Inflammatory macrophage treated with lipopolysaccharide for 1 hour (primary cell): ENCODE data around the gene ORM2.

ENCODE experiments used
- DNase-seq, 2 donors: peaks; one replicate each; pipeline ENCODE4 v3.0.0-alpha.2; 2020 to 2022

The ORM2 gene

DNA sequence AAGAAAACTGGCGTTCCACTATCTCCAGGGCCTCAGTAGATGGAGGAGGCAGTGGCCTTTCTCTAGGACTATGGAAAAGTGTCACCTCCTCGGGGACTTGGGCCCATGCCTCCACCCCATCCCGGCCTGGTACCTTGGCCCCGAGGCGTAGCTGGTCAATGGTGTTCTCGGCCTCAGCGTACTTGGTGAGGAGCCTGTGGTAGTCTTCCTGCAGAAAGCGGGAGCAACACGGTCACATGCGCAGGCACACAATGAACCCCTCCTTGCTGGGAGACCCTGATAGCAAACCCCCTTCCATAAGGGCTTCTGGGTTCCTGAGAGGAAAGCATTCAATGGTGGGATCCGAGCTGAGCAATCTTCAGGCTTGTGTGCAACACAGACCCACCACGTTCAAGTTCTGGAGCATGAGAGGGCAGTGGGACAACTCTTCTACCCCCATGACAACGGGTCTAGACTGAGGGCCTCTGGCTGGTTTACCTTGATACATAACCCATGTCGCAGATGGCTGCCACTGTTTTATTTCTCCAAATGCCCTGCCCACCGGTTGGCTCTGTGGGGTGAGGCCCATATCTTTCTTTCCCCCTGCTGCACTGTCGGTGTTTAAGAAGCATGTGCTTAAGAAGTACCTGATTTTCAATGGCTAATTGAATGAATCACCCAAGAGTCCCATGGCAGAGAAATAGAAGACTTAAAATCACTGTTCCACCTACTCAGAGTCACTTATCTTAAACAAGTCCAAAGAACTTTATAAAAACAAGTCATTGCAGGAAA is 44.5 kb downstream of the ORM2 start:
- DNase-seq: no peak

DNA sequence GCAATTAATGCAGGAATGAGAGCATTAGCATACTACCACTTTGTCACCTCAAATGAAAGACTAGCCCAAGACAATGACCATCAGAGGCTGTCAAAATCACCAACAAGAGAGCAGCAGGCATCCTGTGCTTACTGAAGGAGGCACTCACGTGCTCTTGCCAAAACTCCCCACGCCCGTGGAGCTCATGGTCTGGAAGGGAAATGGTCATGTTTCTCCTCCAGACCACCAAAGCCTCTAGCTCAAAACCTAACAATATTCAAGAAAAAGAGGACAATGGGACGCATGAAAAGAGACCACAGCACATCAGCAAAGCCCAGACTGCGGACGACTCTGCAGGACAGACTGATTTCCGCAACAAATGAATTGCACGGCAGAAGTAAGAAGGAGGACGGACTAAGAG is 45.3 kb downstream of the ORM2 start:
- DNase-seq: no peak

DNA sequence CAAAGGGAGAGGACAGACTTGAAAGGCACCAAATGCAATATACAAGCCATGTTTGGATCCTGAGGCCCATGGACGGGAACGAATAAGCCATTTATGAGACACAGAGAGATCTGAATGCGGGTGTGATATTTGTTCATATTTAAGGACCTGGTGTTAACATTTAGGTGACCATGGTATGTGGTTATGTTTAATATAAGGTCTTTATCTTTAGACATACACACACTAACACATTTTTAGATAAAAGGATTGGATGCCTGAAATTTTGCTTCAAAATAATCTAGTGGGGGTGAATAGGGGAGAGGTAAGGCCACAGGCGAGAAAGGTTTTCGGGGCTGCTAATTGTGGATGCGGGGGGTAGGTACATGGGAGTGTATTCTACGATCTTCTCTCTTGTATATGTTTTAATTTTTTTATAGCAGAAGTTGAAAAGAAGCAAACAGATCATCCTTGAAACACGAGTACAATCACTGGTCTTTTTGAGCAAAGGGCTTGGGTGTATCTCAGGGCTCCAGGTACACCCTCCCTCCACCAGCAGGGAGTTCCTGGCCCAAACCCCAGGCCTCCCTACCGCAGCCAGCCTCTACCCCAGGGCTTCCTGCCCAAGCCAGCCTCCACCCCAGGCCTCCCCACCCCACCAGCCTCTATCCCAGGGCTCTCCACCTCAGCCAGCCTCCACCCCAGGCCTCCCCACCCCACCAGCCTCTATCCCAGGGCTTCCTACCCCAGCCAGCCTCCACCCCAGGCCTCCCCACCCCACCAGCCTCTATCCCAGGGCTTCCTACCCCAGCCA is 45.9 kb downstream of the ORM2 start:
- no peak for DNase-seq

DNA sequence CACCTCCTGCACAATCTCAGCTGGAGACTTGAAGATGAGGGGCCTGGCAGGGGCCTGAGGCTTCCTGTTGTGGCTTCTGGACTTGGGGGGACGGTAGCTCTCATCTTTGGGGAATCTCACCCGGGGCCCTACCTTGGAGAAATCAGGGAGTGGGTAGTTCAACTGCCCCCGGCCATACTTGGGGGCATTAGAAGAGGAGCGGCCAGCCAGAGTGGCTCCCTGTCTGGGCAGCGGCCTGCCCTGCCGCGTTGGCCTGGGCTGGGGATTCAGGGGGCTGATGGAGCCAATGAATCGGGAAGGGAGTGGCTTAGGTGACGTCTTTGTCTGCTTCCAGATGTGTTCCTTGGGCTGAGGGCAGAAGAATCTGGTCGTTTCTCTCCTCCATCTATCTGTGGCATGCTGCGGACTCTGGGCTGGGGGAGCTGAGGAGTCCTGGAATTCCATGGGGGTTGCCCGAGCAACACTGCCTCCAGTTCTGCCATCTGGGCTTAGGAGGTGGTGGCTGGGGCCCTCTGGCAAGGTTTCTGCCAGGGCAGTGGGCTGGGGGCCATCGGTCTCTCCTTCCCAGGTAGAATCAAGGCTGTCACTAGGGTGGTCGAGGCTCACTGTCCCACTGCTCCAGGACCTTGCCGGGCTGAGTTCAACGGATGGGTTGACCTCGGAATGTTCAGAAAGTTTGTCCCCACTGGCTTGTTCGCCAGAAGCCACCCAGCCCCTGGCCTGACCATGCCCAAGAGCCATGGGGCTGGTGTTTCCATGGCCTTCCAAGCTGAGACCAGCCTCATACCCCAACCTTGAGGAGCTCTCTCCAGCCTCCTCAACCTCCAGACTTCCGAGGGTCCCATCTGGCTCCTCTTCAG is 47.1 kb downstream of the ORM2 start:
- no peak for DNase-seq

DNA sequence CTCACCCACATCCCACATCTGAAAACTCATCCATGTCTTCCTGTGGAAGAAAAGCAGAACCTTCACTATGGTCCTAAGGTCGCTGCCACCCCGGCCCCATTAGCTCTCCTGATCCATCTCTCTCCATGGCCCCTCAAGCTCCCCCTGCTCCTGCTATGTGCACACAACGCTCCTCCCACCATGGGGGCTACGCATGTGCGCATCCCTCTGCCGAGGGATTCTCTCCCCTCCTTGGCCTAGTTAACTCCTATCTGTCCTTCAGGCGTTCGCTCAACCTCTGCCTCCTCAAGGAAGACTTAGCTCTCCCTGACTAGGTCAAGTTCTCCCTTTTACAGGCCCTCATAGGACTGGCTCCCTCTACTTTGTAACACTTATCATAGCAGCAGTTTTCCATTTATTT is 48.3 kb downstream of the ORM2 start:
- no peak for DNase-seq

DNA sequence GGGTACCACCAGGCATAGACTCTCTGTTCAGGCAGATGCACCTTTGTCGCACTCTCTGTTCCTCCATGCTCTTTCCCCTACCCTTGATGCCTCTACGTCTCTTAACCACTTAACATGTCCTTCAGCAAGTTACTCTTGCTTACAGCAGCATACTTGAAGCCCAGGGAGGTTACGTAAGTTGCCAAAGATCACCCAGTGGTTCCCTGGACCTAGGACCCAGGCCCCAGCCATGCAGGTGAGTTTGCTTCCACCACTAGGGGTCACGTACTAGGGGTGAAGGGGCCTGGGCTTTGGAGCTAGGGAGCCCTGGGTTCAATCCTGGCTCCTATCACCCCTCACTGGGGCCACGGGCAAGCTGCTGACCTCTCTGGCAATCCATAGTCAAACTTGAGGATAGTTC is 49.2 kb downstream of the ORM2 start:
- DNase-seq: no peak
